ENCODE measurements around the gene SHF.
A peak's percentile ranks its signal among the peaks of the same experiment; 100 is the strongest.

The SHF gene

GRCh38 chr15:45169608-45170480 is 17.9 kb downstream of the SHF start:
- no peak for DNase-seq (ENCODE audit: low read depth)

GRCh38 chr15:45168751-45169551 is 18.8 kb downstream of the SHF start:
- no peak for DNase-seq (ENCODE audit: low read depth)

GRCh38 chr15:45168286-45168685 is 19.5 kb downstream of the SHF start:
- no peak for DNase-seq (ENCODE audit: low read depth)

GRCh38 chr15:45167631-45168205 is 20.0 kb downstream of the SHF start:
- DNase-seq (ENCODE audit: low read depth) = no peak

GRCh38 chr15:45166834-45167630 is 20.7 kb downstream of the SHF start:
- peak; percentile 63 for DNase-seq (ENCODE audit: low read depth)

GRCh38 chr15:45165536-45165935 is 22.2 kb downstream of the SHF start:
- DNase-seq (ENCODE audit: low read depth) = no peak

GRCh38 chr15:45164914-45165313 is 22.9 kb downstream of the SHF start:
- DNase-seq (ENCODE audit: low read depth) = no peak

GRCh38 chr15:45163508-45163856 is 24.3 kb downstream of the SHF start:
- DNase-seq (ENCODE audit: low read depth) = no peak

GRCh38 chr15:45162771-45163507 is 24.8 kb downstream of the SHF start:
- DNase-seq (ENCODE audit: low read depth) = peak; percentile 39

- DNase-seq (ENCODE audit: low read depth) = no peak
Observed at GRCh38 chr15:45161666-45162065, 26.1 kb downstream of the SHF start.

- DNase-seq (ENCODE audit: low read depth) = no peak
Observed at GRCh38 chr15:45157974-45158373, 29.8 kb downstream of the SHF start.

GRCh38 chr15:45156744-45157455 is 30.9 kb downstream of the SHF start:
- no peak for DNase-seq (ENCODE audit: low read depth)

GRCh38 chr15:45155739-45156138 is 32.0 kb downstream of the SHF start:
- no peak for DNase-seq (ENCODE audit: low read depth)

GRCh38 chr15:45151998-45152828 is 35.6 kb downstream of the SHF start:
- DNase-seq (ENCODE audit: low read depth) = no peak

- no peak for DNase-seq (ENCODE audit: low read depth)
Observed at GRCh38 chr15:45150997-45151396, 36.8 kb downstream of the SHF start.

GRCh38 chr15:45150481-45150880 is 37.3 kb downstream of the SHF start:
- no peak for DNase-seq (ENCODE audit: low read depth)

GRCh38 chr15:45149060-45149459 is 38.7 kb downstream of the SHF start:
- no peak for DNase-seq (ENCODE audit: low read depth)

GRCh38 chr15:45148076-45149059 is 39.4 kb downstream of the SHF start:
- DNase-seq (ENCODE audit: low read depth) = no peak

- no peak for DNase-seq (ENCODE audit: low read depth)
Observed at GRCh38 chr15:45147606-45148005, 40.2 kb downstream of the SHF start.

All from stimulated activated CD8-positive, alpha-beta memory T cell treated with anti-CD3 and anti-CD28 coated beads, Interleukin-15, amount 100 ng/mL, for 1 hour (primary cell).